HepG2 (cell line): ENCODE measurements around the gene ABT1. TPM values are rescaled to one million over a fixed set of nuclear protein-coding genes. Genes with fewer than 3 reads are reported as not detected.
A peak's percentile ranks its signal among the peaks of the same experiment; 100 is the strongest.

Source experiments
- ATF2 ChIP-seq: sonication (generic); formaldehyde crosslinking; IDR thresholded peaks from 2 replicates; pipeline ENCODE4 v1.4.0; 2020; ENCODE audit warnings: missing genetic modification reagents
- CBX1 ChIP-seq: IDR thresholded peaks from one replicate; pipeline ENCODE4 v1.6.1; 2016; ENCODE audit warnings: antibody characterized with exemption, low read depth
- DDIT3 ChIP-seq: sonication (generic); formaldehyde crosslinking; IDR thresholded peaks from 2 replicates; pipeline ENCODE4 v1.4.0; 2020; ENCODE audit warnings: mild to moderate bottlenecking, missing genetic modification reagents
- DNMT3B ChIP-seq: conservative IDR thresholded peaks from 2 replicates; pipeline ENCODE4 v1.6.1; 2016; ENCODE audit warnings: missing biosample characterization, control low read depth
- EHMT2 ChIP-seq: fragments of 200-600 bp; sonication (generic); IDR thresholded peaks from 2 replicates; pipeline ENCODE4 v1.7.0; 2017; ENCODE audit warnings: antibody characterized with exemption, low read depth, low read length, borderline replicate concordance
- GTF3A ChIP-seq: sonication (generic); formaldehyde crosslinking; conservative IDR thresholded peaks from 2 replicates; pipeline ENCODE4 v1.4.0; 2020; ENCODE audit warnings: mild to moderate bottlenecking, missing genetic modification reagents
- KIAA2018 ChIP-seq: sonication (generic); formaldehyde crosslinking; IDR thresholded peaks from 2 replicates; pipeline ENCODE4 v1.5.0; 2020; ENCODE audit warnings: mild to moderate bottlenecking, missing genetic modification reagents, borderline replicate concordance
- PAXIP1 ChIP-seq: sonication (generic); formaldehyde crosslinking; conservative IDR thresholded peaks from 2 replicates; pipeline ENCODE4 v1.4.0; 2020; ENCODE audit warnings: mild to moderate bottlenecking, missing genetic modification reagents, moderate library complexity
- ZNF605 ChIP-seq: sonication (generic); formaldehyde crosslinking; IDR thresholded peaks from 2 replicates; pipeline ENCODE4 v1.8.0; 2022; ENCODE audit warnings: mild to moderate bottlenecking, missing genetic modification reagents
- ZNF761 ChIP-seq: sonication (generic); formaldehyde crosslinking; conservative IDR thresholded peaks from 2 replicates; pipeline ENCODE4 v1.4.0; 2020; ENCODE audit warnings: mild to moderate bottlenecking, missing genetic modification reagents
- ZSCAN21 ChIP-seq: sonication (generic); formaldehyde crosslinking; IDR thresholded peaks from 2 replicates; pipeline ENCODE4 v1.8.0; 2022; ENCODE audit warnings: mild to moderate bottlenecking, missing genetic modification reagents, moderate library complexity, borderline replicate concordance
- polyA plus RNA-seq, 8 experiments: library from polyadenylated mRNA; depleted of rRNA in 3 of 8; stranded (reverse) in 7 of 8; unstranded in 1 of 8; fragments of >200 nt; fragmentation: Illumina TruSeq in 4 of 8; extraction: Trizol in 4 of 8; gene quantifications; 2 replicates each; pipeline versions ENCODE4 v1.2.1 to v1.2.3, GENCODE V29; 2011 to 2016; ENCODE audit warnings: low read depth in 4 of 8, missing spikeins in 1 of 8, mixed read lengths in 1 of 8; ENCODE audit not compliant: insufficient read depth in 1 of 8
- total RNA-seq, 5 experiments: library from RNA; depleted of rRNA; stranded (reverse); fragments of >200 nt; fragmentation: Illumina TruSeq; extraction: Trizol; gene quantifications; 2 replicates each; pipeline ENCODE4 v1.2.3, GENCODE V29; 2016; ENCODE audit warnings: low read depth in 1 of 5
- TF ChIP-seq, protein P1 (sequence below): sonication (generic); formaldehyde crosslinking; IDR thresholded peaks from 2 replicates; pipeline ENCODE4 v1.5.1; 2020; ENCODE audit warnings: missing genetic modification reagents, mild to moderate bottlenecking, borderline replicate concordance

Gene ABT1
- total and polyA plus RNA-seq, 2 of the 13 experiments (the other 11 are each of a cell fraction or from before 2014, with no cell fraction given): 38.4 TPM

DNA sequence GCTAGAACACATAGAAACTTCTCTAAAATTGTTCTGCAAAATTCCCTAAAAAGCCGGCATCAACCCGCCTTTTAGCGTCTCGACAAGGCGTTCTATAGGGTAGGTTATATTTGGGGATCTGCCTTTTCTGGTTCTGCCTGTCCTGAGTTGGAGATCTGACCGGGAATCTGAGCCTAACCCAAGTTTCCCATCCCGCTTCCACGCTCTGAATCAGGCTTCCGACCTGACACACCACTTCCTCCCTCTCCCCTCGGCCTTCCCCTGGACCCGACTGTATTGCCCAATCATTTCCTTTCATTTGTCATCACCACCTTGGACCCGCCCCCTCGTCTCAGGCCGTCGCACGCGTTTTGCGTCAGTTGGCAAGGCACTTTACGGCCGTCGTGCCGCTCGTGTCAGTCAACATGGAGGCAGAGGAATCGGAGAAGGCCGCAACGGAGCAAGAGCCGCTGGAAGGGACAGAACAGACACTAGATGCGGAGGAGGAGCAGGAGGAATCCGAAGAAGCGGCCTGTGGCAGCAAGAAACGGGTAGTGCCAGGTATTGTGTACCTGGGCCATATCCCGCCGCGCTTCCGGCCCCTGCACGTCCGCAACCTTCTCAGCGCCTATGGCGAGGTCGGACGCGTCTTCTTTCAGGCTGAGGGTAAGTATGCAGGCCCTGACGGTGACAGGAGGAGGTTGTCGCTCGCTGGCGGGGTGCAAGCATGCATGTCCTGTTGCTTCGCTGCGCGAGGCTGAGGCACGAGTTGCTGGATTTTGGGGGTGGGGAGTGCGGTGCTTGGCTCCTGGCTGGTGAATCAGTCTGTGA, at the start of gene ABT1 (continued):
- TF ChIP-seq, protein P1, sequence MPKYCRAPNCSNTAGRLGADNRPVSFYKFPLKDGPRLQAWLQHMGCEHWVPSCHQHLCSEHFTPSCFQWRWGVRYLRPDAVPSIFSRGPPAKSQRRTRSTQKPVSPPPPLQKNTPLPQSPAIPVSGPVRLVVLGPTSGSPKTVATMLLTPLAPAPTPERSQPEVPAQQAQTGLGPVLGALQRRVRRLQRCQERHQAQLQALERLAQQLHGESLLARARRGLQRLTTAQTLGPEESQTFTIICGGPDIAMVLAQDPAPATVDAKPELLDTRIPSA (CRISPR knock-in tag): no peak
- TF ChIP-seq ZSCAN21 (CRISPR knock-in tag) (peak; percentile 60; the same call in 1 of the 2 replicates), EHMT2 (no peak), GTF3A (CRISPR knock-in tag) (peak; percentile 84; the same call in 1 of the 2 replicates), PAXIP1 (peak; percentile 61; the same call in 1 of the 2 replicates), DDIT3 (CRISPR knock-in tag) (0 out of 2 replicates have a peak, but pooled peaks have one; percentile 9), KIAA2018 (CRISPR knock-in tag) (no peak), DNMT3B (peak; percentile 63), ATF2 (peak; percentile 96), CBX1 (peak; percentile 96), ZNF605 (CRISPR knock-in tag) (peak; percentile 96), ZNF761 (peak; percentile 89; the same call in 1 of the 2 replicates)
